H9 (cell line): ENCODE data around the gene CCDC70. TPM values are rescaled to one million over a fixed set of nuclear protein-coding genes. Genes with fewer than 3 reads are reported as not detected.

Experiments
- DNase-seq: peaks from one replicate; pipeline ENCODE4 v3.0.0-alpha.2; 2017
- H2AFZ ChIP-seq: one replicate; pipeline ENCODE4 v1.6.1; 2013; ENCODE audit warnings: mild to moderate bottlenecking, low read length, control low read depth, moderate library complexity
- H2AK5ac ChIP-seq: 2 replicates; pipeline ENCODE4 v1.6.1; 2013; ENCODE audit warnings: low read length, control low read depth, mixed read lengths; ENCODE audit not compliant: insufficient read length
- H2BK120ac ChIP-seq: one replicate; pipeline ENCODE4 v1.6.1; 2013; ENCODE audit warnings: low read depth, mild to moderate bottlenecking, low read length, control low read depth, inconsistent platforms; ENCODE audit not compliant: poor library complexity, severe bottlenecking
- H2BK12ac ChIP-seq: 2 replicates; pipeline ENCODE4 v1.6.1; 2013; ENCODE audit warnings: low read length, control low read depth, mixed read lengths, low read depth; ENCODE audit not compliant: insufficient read length
- H2BK15ac ChIP-seq: 2 replicates; pipeline ENCODE4 v1.6.1; 2013; ENCODE audit warnings: low read depth, low read length, control low read depth
- H2BK20ac ChIP-seq: one replicate; pipeline ENCODE4 v1.6.1; 2013; ENCODE audit warnings: low read depth, mild to moderate bottlenecking, low read length, control low read depth, inconsistent platforms; ENCODE audit not compliant: poor library complexity, severe bottlenecking
- H2BK5ac ChIP-seq: 2 replicates; pipeline ENCODE4 v1.6.1; 2013; ENCODE audit warnings: low read length, control low read depth, mixed read lengths; ENCODE audit not compliant: insufficient read length
- H3K14ac ChIP-seq: 2 replicates; pipeline ENCODE4 v1.6.1; 2013; ENCODE audit warnings: low read length, control low read depth; ENCODE audit not compliant: insufficient read depth
- H3K18ac ChIP-seq: 2 replicates; pipeline ENCODE4 v1.6.1; 2013; ENCODE audit warnings: low read depth, mild to moderate bottlenecking, mixed read lengths, low read length, control low read depth; ENCODE audit not compliant: insufficient read length
- H3K23ac ChIP-seq: 2 replicates; pipeline ENCODE4 v1.6.1; 2013; ENCODE audit warnings: low read length, control low read depth, mixed read lengths, low read depth; ENCODE audit not compliant: insufficient read length
- H3K23me2 ChIP-seq: 2 replicates; pipeline ENCODE4 v1.6.1; 2013; ENCODE audit warnings: low read depth, mild to moderate bottlenecking, mixed read lengths, low read length, control low read depth; ENCODE audit not compliant: insufficient read length, poor library complexity, severe bottlenecking
- H3K27ac ChIP-seq: 2 replicates; pipeline ENCODE4 v1.5.1; 2013; ENCODE audit warnings: low read length, control low read depth, mixed read lengths, low read depth; ENCODE audit not compliant: insufficient read length
- H3K27me3 ChIP-seq: 2 replicates; pipeline ENCODE4 v1.6.1; 2013; ENCODE audit warnings: low read length, control low read depth, inconsistent platforms; ENCODE audit not compliant: insufficient read depth
- H3K4ac ChIP-seq: 2 replicates; pipeline ENCODE4 v1.6.1; 2013; ENCODE audit warnings: low read depth, mild to moderate bottlenecking, control low read depth, inconsistent platforms, low read length, moderate library complexity
- H3K4me1 ChIP-seq: 2 replicates; pipeline ENCODE4 v1.6.1; 2013; ENCODE audit warnings: low read length, control low read depth, inconsistent platforms; ENCODE audit not compliant: insufficient read depth
- H3K4me2 ChIP-seq: 2 replicates; pipeline ENCODE4 v1.6.1; 2013; ENCODE audit warnings: low read length, control low read depth, mixed read lengths; ENCODE audit not compliant: insufficient read length, insufficient read depth
- H3K56ac ChIP-seq: 2 replicates; pipeline ENCODE4 v1.6.1; 2013; ENCODE audit warnings: low read depth, mild to moderate bottlenecking, mixed read lengths, low read length, control low read depth; ENCODE audit not compliant: insufficient read length
- H3K79me1 ChIP-seq: 2 replicates; pipeline ENCODE4 v1.6.1; 2013; ENCODE audit warnings: low read depth, mild to moderate bottlenecking, moderate library complexity, low read length, control low read depth, inconsistent platforms; ENCODE audit not compliant: insufficient read depth, poor library complexity, severe bottlenecking
- H3K79me2 ChIP-seq: 2 replicates; pipeline ENCODE4 v1.6.1; 2013; ENCODE audit warnings: low read length, control low read depth, inconsistent platforms; ENCODE audit not compliant: insufficient read depth
- H3K9ac ChIP-seq: 2 replicates; pipeline ENCODE4 v1.6.1; 2013; ENCODE audit warnings: low read length, control low read depth, mixed read lengths; ENCODE audit not compliant: insufficient read length; ENCODE audit errors: extremely low read depth
- H3K9me3 ChIP-seq: one replicate; pipeline ENCODE4 v1.6.1; 2013; ENCODE audit warnings: low read depth, low read length, inconsistent platforms; ENCODE audit not compliant: control insufficient read depth
- H3T11ph ChIP-seq: one replicate; pipeline ENCODE4 v1.6.1; 2013; ENCODE audit warnings: mild to moderate bottlenecking, low read length, control low read depth, inconsistent platforms
- H4K20me1 ChIP-seq: one replicate; pipeline ENCODE4 v1.6.1; 2013; ENCODE audit not compliant: control insufficient read depth, insufficient read length, insufficient read depth
- H4K5ac ChIP-seq: 2 replicates; pipeline ENCODE4 v1.6.1; 2013; ENCODE audit warnings: low read depth, mild to moderate bottlenecking, mixed read lengths, low read length, control low read depth; ENCODE audit not compliant: insufficient read length
- H4K8ac ChIP-seq: replicated peaks from 2 replicates; pipeline ENCODE4 v1.6.1; 2013; ENCODE audit warnings: low read length, control low read depth, mixed read lengths, low read depth; ENCODE audit not compliant: insufficient read length
- H4K91ac ChIP-seq: 2 replicates; pipeline ENCODE4 v1.6.1; 2013; ENCODE audit warnings: low read depth, mild to moderate bottlenecking, moderate library complexity, mixed read lengths, low read length, control low read depth; ENCODE audit not compliant: insufficient read length
- H3K27ac Mint-ChIP-seq, 3 experiments: 2 replicates in 2 of 3; 3 replicates in 1 of 3; pipeline ENCODE4 v1.8.0; 2020 to 2021; ENCODE audit warnings: mixed read lengths in 3 of 3, mild to moderate bottlenecking in 1 of 3, moderate library complexity in 1 of 3
- H3K27me3 Mint-ChIP-seq: 2 replicates; pipeline ENCODE4 v1.8.0; 2021; ENCODE audit warnings: low read depth, mild to moderate bottlenecking, moderate library complexity, mixed read lengths
- H3K36me3 Mint-ChIP-seq, 3 experiments: 2 replicates in 2 of 3; 3 replicates in 1 of 3; pipeline ENCODE4 v1.8.0; 2020 to 2021; ENCODE audit warnings: low read depth in 3 of 3, mixed read lengths in 3 of 3; ENCODE audit not compliant: insufficient read depth in 1 of 3
- H3K4me1 Mint-ChIP-seq, 2 experiments: 2 replicates each; pipeline ENCODE4 v1.8.0; 2020; ENCODE audit warnings: mixed read lengths in 2 of 2
- H3K4me3 Mint-ChIP-seq, 2 experiments: 2 replicates in 1 of 2; 3 replicates in 1 of 2; pipeline ENCODE4 v1.8.0; 2020 to 2021; ENCODE audit warnings: mild to moderate bottlenecking in 2 of 2, mixed read lengths in 2 of 2, moderate library complexity in 1 of 2
- H3K9me3 Mint-ChIP-seq, 2 experiments: 2 replicates in 1 of 2; 3 replicates in 1 of 2; pipeline ENCODE4 v1.8.0; 2020; ENCODE audit warnings: mild to moderate bottlenecking in 2 of 2, mixed read lengths in 2 of 2, moderate library complexity in 1 of 2
- CTCF ChIP-seq: fragments of 200-600 bp; sonication (generic); conservative IDR thresholded peaks from 3 replicates; pipeline ENCODE4 v1.8.0; 2021; ENCODE audit warnings: antibody characterized with exemption, mild to moderate bottlenecking
- WGBS: extraction: QIAGEN DNeasy Blood & Tissue Kit; methylation state at CpG from one replicate; pipeline ENCODE4 v1.1.7; 2013; ENCODE audit warnings: missing lambda C conversion rate, low lambda C conversion rate, mixed read lengths; ENCODE audit not compliant: insufficient read length; ENCODE audit errors: extremely low coverage; 5-methylcytosine and 5-hydroxymethylcytosine counted together
- total RNA-seq: library from RNA; stranded (reverse); gene quantifications from 2 replicates; pipeline ENCODE4 v1.2.1, GENCODE V29; 2021

The CCDC70 gene
- total RNA-seq, 1 experiment from 2014 or later: not detected

- Mint-ChIP-seq H3K4me1 (peaks cover 4 to 7% of the 10 kb centered on the region in 2 experiments; a peak in 2 of 4 replicates), H3K36me3 (peaks cover 0 to 3% (median 0%) of the 10 kb centered on the region in 3 experiments; a peak in 1 of 7 replicates)
- H2AFZ ChIP-seq: no peak overlapping the region
These were observed 25.7 kb downstream of the CCDC70 start for GRCh38 chr13:51887468-51887867.

More at GRCh38 chr13:51887468-51887867, 25.7 kb downstream of the CCDC70 start:
- Histone ChIP-seq H4K20me1 (no peaks in the 10 kb centered on the region), H2BK5ac (no peak overlapping the region), H2BK120ac (no peak overlapping the region), H2AK5ac (no peak overlapping the region), H3K18ac (no peak overlapping the region), H4K91ac (no peak overlapping the region), H3K14ac (no peak overlapping the region), H3K9ac (no peak overlapping the region), H3K23ac (no peak overlapping the region), H3K27ac (no peak overlapping the region), H3K79me2 (no peaks in the 10 kb centered on the region), H2BK12ac (no peak overlapping the region), H2BK15ac (no peak overlapping the region), H4K5ac (no peak overlapping the region), H3K4me2 (no peak overlapping the region), H3K9me3 (no peaks in the 10 kb centered on the region), H4K8ac (no peak overlapping the region), H3K56ac (no peak overlapping the region), H3K4me1 (no peaks in the 10 kb centered on the region), H3K4ac (no peak overlapping the region), H3T11ph (no peak overlapping the region), H2BK20ac (no peak overlapping the region), H3K27me3 (no peaks in the 10 kb centered on the region; the same call in 1 of the 2 replicates), H3K23me2 (no peaks in the 10 kb centered on the region), H3K79me1 (no peaks in the 10 kb centered on the region)
- no peak overlapping the region for H3K27ac Mint-ChIP-seq
- no peak for DNase-seq
- WGBS: no CpG with 5 or more reads among the region's 2 CpGs
- H3K27me3 Mint-ChIP-seq: peaks cover 2% of the 10 kb centered on the region
- TF ChIP-seq CTCF: no peak
- no peak overlapping the region for H3K4me3 Mint-ChIP-seq
- H3K9me3 Mint-ChIP-seq: peaks cover 2 to 4% of the 10 kb centered on the region in 2 experiments; a peak in 2 of 5 replicates
